Retinal pigment epithelial cell (primary cell): ENCODE results near the gene SF3B4.
"Not testable (repeated sequence)": the region's sequence is repeated elsewhere in the genome, so short reads cannot be mapped to it uniquely, and the experiment has no call there.

ENCODE experiments used
- DNase-seq: peaks from one replicate; pipeline ENCODE4 v3.0.0-alpha.2; 2010; ENCODE audit warnings: low read depth
- H3K4me3 ChIP-seq: 2 replicates; pipeline ENCODE4 v1.5.1; 2011; ENCODE audit warnings: mild to moderate bottlenecking, low read length, control low read depth, moderate library complexity
- CTCF ChIP-seq: conservative IDR thresholded peaks from 2 replicates; pipeline ENCODE4 v1.5.1; 2011; ENCODE audit warnings: low read depth, low read length, control low read depth, inconsistent platforms

The SF3B4 gene

GRCh38 chr1:149942207-149942606 lies 14.6 kb upstream of the SF3B4 start:
- no peak for DNase-seq
- TF ChIP-seq CTCF: peak; percentile 71
- no peak overlapping the region for H3K4me3 ChIP-seq

GRCh38 chr1:149940427-149940826 lies 12.8 kb upstream of the SF3B4 start:
- no peak for TF ChIP-seq CTCF
- no peak overlapping the region for H3K4me3 ChIP-seq
- no peak for DNase-seq

GRCh38 chr1:149938668-149939003 lies 11.0 kb upstream of the SF3B4 start:
- DNase-seq, H3K4me3 ChIP-seq: not testable (repeated sequence)

- TF ChIP-seq CTCF: no peak
- no peak for DNase-seq
- peak overlapping the region; percentile 6 for H3K4me3 ChIP-seq
These were observed 10.2 kb upstream of the SF3B4 start for GRCh38 chr1:149937759-149938158.

- DNase-seq: peak; percentile 42
- H3K4me3 ChIP-seq: peak overlapping the region; percentile 75
- TF ChIP-seq CTCF: no peak
These were observed 9.5 kb upstream of the SF3B4 start for GRCh38 chr1:149936992-149937705.

GRCh38 chr1:149936170-149936991 lies 8.8 kb upstream of the SF3B4 start, which contains the start of gene MTMR11:
Gene MTMR11 (minus strand): TSS chr1:149936879. CDS start chr1:149936647, 232 bp downstream.
- DNase-seq: no peak
- peak within 1 kb of the TSS; percentile 75 for H3K4me3 ChIP-seq
- no peak for TF ChIP-seq CTCF

- no peak overlapping the region for H3K4me3 ChIP-seq
- DNase-seq: no peak
- no peak for TF ChIP-seq CTCF
These were observed 6.8 kb upstream of the SF3B4 start for GRCh38 chr1:149934356-149934755.
